22Rv1 (cell line): ENCODE measurements around the gene DLG4.

Experiments used
- ZFX ChIP-seq: fragments of 450-650 bp; IDR thresholded peaks from 2 replicates; pipeline ENCODE4 v1.6.1; 2017; ENCODE audit warnings: antibody characterized with exemption, borderline replicate concordance
- TF ChIP-seq, protein P1 (sequence below): fragments of 450-650 bp; IDR thresholded peaks from 2 replicates; pipeline ENCODE4 v1.5.1; 2017; ENCODE audit warnings: mild to moderate bottlenecking

DNA sequence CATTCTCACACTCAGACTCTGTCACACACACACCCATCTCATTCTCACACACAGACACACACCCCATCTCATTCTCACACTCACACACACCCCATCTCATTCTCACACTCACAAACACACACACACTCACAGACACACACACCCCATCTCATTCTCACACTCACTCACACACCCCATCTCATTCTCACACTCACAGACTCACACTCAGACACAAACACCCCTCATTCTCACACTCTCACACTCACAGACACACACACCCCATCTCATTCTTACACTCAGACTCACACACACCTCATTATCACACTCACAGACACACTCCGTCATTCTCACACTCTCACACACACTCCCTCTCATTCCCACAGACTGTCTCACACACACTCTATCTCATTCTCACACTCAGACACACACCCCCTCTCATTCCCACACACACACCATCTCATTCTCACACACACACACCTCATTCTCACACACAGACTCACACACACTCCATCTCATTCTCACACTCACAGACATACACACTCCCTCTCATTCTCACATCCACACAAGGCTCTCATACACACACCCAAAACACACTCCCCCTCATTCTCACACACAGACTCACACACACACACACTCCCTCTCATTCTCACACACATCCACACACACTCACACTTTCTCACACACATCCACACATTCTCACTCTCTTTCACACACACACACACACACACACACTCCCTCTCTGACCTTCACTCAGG is 43.4 kb downstream of the DLG4 start:
- TF ChIP-seq, protein P1, sequence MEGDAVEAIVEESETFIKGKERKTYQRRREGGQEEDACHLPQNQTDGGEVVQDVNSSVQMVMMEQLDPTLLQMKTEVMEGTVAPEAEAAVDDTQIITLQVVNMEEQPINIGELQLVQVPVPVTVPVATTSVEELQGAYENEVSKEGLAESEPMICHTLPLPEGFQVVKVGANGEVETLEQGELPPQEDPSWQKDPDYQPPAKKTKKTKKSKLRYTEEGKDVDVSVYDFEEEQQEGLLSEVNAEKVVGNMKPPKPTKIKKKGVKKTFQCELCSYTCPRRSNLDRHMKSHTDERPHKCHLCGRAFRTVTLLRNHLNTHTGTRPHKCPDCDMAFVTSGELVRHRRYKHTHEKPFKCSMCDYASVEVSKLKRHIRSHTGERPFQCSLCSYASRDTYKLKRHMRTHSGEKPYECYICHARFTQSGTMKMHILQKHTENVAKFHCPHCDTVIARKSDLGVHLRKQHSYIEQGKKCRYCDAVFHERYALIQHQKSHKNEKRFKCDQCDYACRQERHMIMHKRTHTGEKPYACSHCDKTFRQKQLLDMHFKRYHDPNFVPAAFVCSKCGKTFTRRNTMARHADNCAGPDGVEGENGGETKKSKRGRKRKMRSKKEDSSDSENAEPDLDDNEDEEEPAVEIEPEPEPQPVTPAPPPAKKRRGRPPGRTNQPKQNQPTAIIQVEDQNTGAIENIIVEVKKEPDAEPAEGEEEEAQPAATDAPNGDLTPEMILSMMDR, result no peak
- no peak for TF ChIP-seq ZFX
